RPMI8226 (cell line): ENCODE data around the gene NPNT.

Experiments
- DNase-seq: peaks from one replicate; pipeline ENCODE4 v3.0.0-alpha.2; 2015

NPNT gene

GRCh38 chr4:105972946-105973621, 77.8 kb downstream of the NPNT start:
- no peak for DNase-seq

GRCh38 chr4:105976915-105977314, 81.6 kb downstream of the NPNT start:
- no peak for DNase-seq

- DNase-seq = no peak
These were observed 83.5 kb downstream of the NPNT start for GRCh38 chr4:105978684-105979296.

GRCh38 chr4:105979506-105979905, 84.2 kb downstream of the NPNT start:
- no peak for DNase-seq

GRCh38 chr4:105988671-105989070, 93.4 kb downstream of the NPNT start:
- DNase-seq = no peak

- DNase-seq = no peak
These were observed 94.4 kb downstream of the NPNT start for GRCh38 chr4:105989485-105990242.

GRCh38 chr4:105990933-105991332, 95.7 kb downstream of the NPNT start:
- no peak for DNase-seq

- no peak for DNase-seq
These were observed 96.5 kb downstream of the NPNT start for GRCh38 chr4:105991726-105992125.

- no peak for DNase-seq
These were observed 97.5 kb downstream of the NPNT start for GRCh38 chr4:105992641-105993305.

GRCh38 chr4:105994061-105994460, 98.8 kb downstream of the NPNT start:
- DNase-seq = no peak

- no peak for DNase-seq
These were observed 99.7 kb downstream of the NPNT start for GRCh38 chr4:105994841-105995501.

GRCh38 chr4:105996845-105997244, 101.6 kb downstream of the NPNT start:
- DNase-seq = no peak

GRCh38 chr4:105998171-105999063, 103.1 kb downstream of the NPNT start:
- no peak for DNase-seq

- no peak for DNase-seq
These were observed 107.7 kb downstream of the NPNT start for GRCh38 chr4:106002994-106003393.

GRCh38 chr4:106010761-106011160, 115.5 kb downstream of the NPNT start:
- DNase-seq = no peak

- DNase-seq = no peak
These were observed 116.1 kb downstream of the NPNT start for GRCh38 chr4:106011387-106011786.

- DNase-seq = no peak
These were observed 122.7 kb downstream of the NPNT start for GRCh38 chr4:106017975-106018374.

- no peak for DNase-seq
These were observed 124.5 kb downstream of the NPNT start for GRCh38 chr4:106019771-106020170.
